Endothelial cell of umbilical vein (primary cell): Measurements from ENCODE around the gene CACNA1S.

ENCODE experiments used
- CTCF ChIP-seq, 2 donors: IDR thresholded peaks; 1 replicate in 1 of 2; 2 replicates in 1 of 2; pipeline ENCODE4 v1.5.1; 2011; ENCODE audit warnings: low read length in 2 of 2, mild to moderate bottlenecking in 2 of 2, moderate library complexity in 2 of 2, control low read depth in 1 of 2, inconsistent platforms in 1 of 2, low read depth in 1 of 2; ENCODE audit not compliant: insufficient read depth in 1 of 2; ENCODE audit errors: extremely low read depth in 1 of 2
- EZH2 ChIP-seq: IDR thresholded peaks from 2 replicates; pipeline ENCODE4 v1.6.1; 2012; ENCODE audit warnings: borderline replicate concordance, low read depth, mild to moderate bottlenecking, moderate library complexity, low read length, inconsistent platforms; ENCODE audit not compliant: severe bottlenecking
- FOS ChIP-seq: IDR thresholded peaks from 2 replicates; pipeline ENCODE4 v1.6.1; 2011; ENCODE audit warnings: mild to moderate bottlenecking, low read length, moderate library complexity, borderline replicate concordance; ENCODE audit not compliant: insufficient read depth
- MYC ChIP-seq: IDR thresholded peaks from one replicate; pipeline ENCODE4 v1.6.1; 2011; ENCODE audit warnings: mild to moderate bottlenecking, low read depth, low read length
- POLR2A ChIP-seq: IDR thresholded peaks from 2 replicates; pipeline ENCODE4 v1.6.1; 2012; ENCODE audit warnings: low read depth, mild to moderate bottlenecking, control low read depth, low read length
- POLR2AphosphoS5 ChIP-seq: IDR thresholded peaks from 2 replicates; pipeline ENCODE4 v1.6.1; 2012; ENCODE audit warnings: low read depth, mild to moderate bottlenecking, control low read depth, low read length, moderate library complexity; ENCODE audit not compliant: insufficient read depth

GRCh38 chr1:201085902-201086735 is 26.1 kb downstream of the CACNA1S start:
- TF ChIP-seq CTCF (IDR thresholded peaks at IDR 0.05; ENCODE audit: extremely low read depth in 1 of 2, insufficient read depth in 1 of 2, low read depth in 1 of 2, low read length in 2 of 2) (peak; percentile 36 to 70), POLR2A (no peak), EZH2 (no peak), MYC (no peak), POLR2AphosphoS5 (no peak), FOS (no peak)
